T-cell (primary cell): ENCODE results near the gene OVAAL. TPM values are rescaled to one million over a fixed set of nuclear protein-coding genes. Genes with fewer than 3 reads are reported as not detected.

Source experiments
- ATAC-seq, 4 experiments: fragments of 200-7000 bp in 3 of 4; fragments of 150-1000 bp in 1 of 4; cut with Tn5 transposase; replicated peaks in 1 of 4; 1 replicate in 3 of 4; 2 replicates in 1 of 4; pipeline ENCODE4 v1.10.0; 2021; ENCODE audit warnings: moderate library complexity in 3 of 4, mild to moderate bottlenecking in 2 of 4, moderate number of reproducible peaks in 1 of 4
- CTCF ChIA-PET, 2 donors: fragments of 300-600 bp; sonication (Branson Sonifier 250); formaldehyde crosslinking; loops; one replicate each; lab custom pipeline; 2022; ENCODE audit warnings: antibody characterized with exemption in 2 of 2; lab: Charles Lee
- POLR2A ChIA-PET, 2 donors: fragments of 300-600 bp; sonication (Branson Sonifier 250); formaldehyde crosslinking; loops; one replicate each; lab custom pipeline; 2022; ENCODE audit warnings: antibody characterized with exemption in 2 of 2; lab: Charles Lee
- DNase-seq, 35 experiments: peaks; one replicate each; pipeline versions ENCODE4 v3.0.0 to v3.0.0-alpha.2; 2013 to 2023
- H3K27ac ChIP-seq: one replicate; pipeline ENCODE4 v1.5.1; 2013; ENCODE audit warnings: low read length
- H3K27me3 ChIP-seq, 2 experiments: replicated peaks in 1 of 2; 1 replicate in 1 of 2; 2 replicates in 1 of 2; pipeline versions ENCODE4 v1.6.1 to v1.7.0; 2013; ENCODE audit warnings: low read length in 1 of 2, mixed read lengths in 1 of 2; ENCODE audit not compliant: control insufficient read depth in 2 of 2, insufficient read depth in 2 of 2; ENCODE audit errors: extremely low read depth in 1 of 2
- H3K36me3 ChIP-seq, 2 donors: 1 replicate in 1 of 2; 2 replicates in 1 of 2; pipeline versions ENCODE4 v1.6.1 to v1.7.0; 2013; ENCODE audit warnings: low read length in 1 of 2; ENCODE audit not compliant: control insufficient read depth in 2 of 2, insufficient read depth in 1 of 2; ENCODE audit errors: extremely low read depth in 1 of 2
- H3K4me1 ChIP-seq, 2 experiments: 1 replicate in 1 of 2; 2 replicates in 1 of 2; pipeline versions ENCODE4 v1.6.1 to v1.7.0; 2013; ENCODE audit warnings: low read length in 2 of 2, mixed read lengths in 1 of 2; ENCODE audit not compliant: insufficient read depth in 2 of 2, control insufficient read depth in 1 of 2; ENCODE audit errors: extremely low read depth in 1 of 2
- H3K4me3 ChIP-seq, 2 donors: 1 replicate in 1 of 2; 2 replicates in 1 of 2; pipeline versions ENCODE4 v1.5.1 to v1.7.0; 2013; ENCODE audit warnings: mild to moderate bottlenecking in 2 of 2, low read length in 1 of 2, moderate library complexity in 1 of 2; ENCODE audit not compliant: control insufficient read depth in 1 of 2; ENCODE audit errors: extremely low read depth in 1 of 2
- H3K9me3 ChIP-seq: 2 replicates; pipeline ENCODE4 v1.7.0; 2013
- H3K27ac Mint-ChIP-seq, 2 donors: one replicate each; pipeline ENCODE4 v1.8.0; 2020 to 2021; ENCODE audit warnings: mild to moderate bottlenecking in 2 of 2, mixed read lengths in 2 of 2
- H3K27me3 Mint-ChIP-seq, 2 donors: one replicate each; pipeline ENCODE4 v1.8.0; 2021 to 2022; ENCODE audit warnings: mixed read lengths in 2 of 2
- H3K36me3 Mint-ChIP-seq: one replicate; pipeline ENCODE4 v1.8.0; 2021; ENCODE audit warnings: mixed read lengths
- H3K4me1 Mint-ChIP-seq, 3 donors: one replicate each; pipeline ENCODE4 v1.8.0; 2020 to 2022; ENCODE audit warnings: mixed read lengths in 3 of 3, mild to moderate bottlenecking in 1 of 3
- H3K4me3 Mint-ChIP-seq, 3 donors: one replicate each; pipeline ENCODE4 v1.8.0; 2020 to 2022; ENCODE audit warnings: mild to moderate bottlenecking in 3 of 3, mixed read lengths in 3 of 3, moderate library complexity in 3 of 3
- H3K9me3 Mint-ChIP-seq, 3 donors: one replicate each; pipeline ENCODE4 v1.8.0; 2020 to 2022; ENCODE audit warnings: mixed read lengths in 3 of 3
- WGBS: methylation state at CpG from one replicate; pipeline ENCODE4 v1.1.5; 2013; ENCODE audit warnings: missing lambda C conversion rate; ENCODE audit not compliant: insufficient coverage; 5-methylcytosine and 5-hydroxymethylcytosine counted together
- total RNA-seq, 35 experiments: library from RNA in 6 of 35; stranded (reverse) in 6 of 35; fragments of 120-200 nt in 1 of 35; gene quantifications; one replicate each; pipeline versions ENCODE4 v1.2.1 to v1.2.4 and lab custom pipeline; 2013 to 2026

Gene OVAAL
- total RNA-seq, 5 donors from 2014 or later (not counting 1 experiment from before 2014, with no cell fraction given) = not detected

GRCh38 chr1:180521474-180522212 is 37.1 kb upstream of the OVAAL start:
- H3K36me3 ChIP-seq = no peaks in the 10 kb centered on the region
- H3K9me3 Mint-ChIP-seq = no peaks in the 10 kb centered on the region
- POLR2A ChIA-PET = no interaction called here
- no peaks in the 10 kb centered on the region for H3K4me1 ChIP-seq
- H3K4me3 Mint-ChIP-seq = no peak overlapping the region
- WGBS = 81% methylated on average over 3 of the region's 9 CpGs
- H3K4me3 ChIP-seq = no peak overlapping the region
- no peaks in the 10 kb centered on the region for H3K9me3 ChIP-seq
- CTCF ChIA-PET = no interaction called here
- ATAC-seq (no peak), DNase-seq (no peak)
- no peaks in the 10 kb centered on the region for H3K36me3 Mint-ChIP-seq
- H3K4me1 Mint-ChIP-seq = peaks cover 0 to 3% (median 3%) of the 10 kb centered on the region in 3 donors
- H3K27ac ChIP-seq = no peak overlapping the region
- no peaks in the 10 kb centered on the region for H3K27me3 ChIP-seq
- H3K27me3 Mint-ChIP-seq = peaks cover 4 to 6% of the 10 kb centered on the region in 2 donors
- no peak overlapping the region for H3K27ac Mint-ChIP-seq

- DNase-seq (no peak), ATAC-seq (no peak)
- H3K9me3 ChIP-seq = no peaks in the 10 kb centered on the region
- ChIA-PET CTCF (no interaction called here), POLR2A (no interaction called here)
- Mint-ChIP-seq H3K27ac (no peak overlapping the region), H3K36me3 (no peaks in the 10 kb centered on the region), H3K4me1 (peaks cover 0 to 3% (median 3%) of the 10 kb centered on the region in 3 donors), H3K9me3 (no peaks in the 10 kb centered on the region), H3K27me3 (peaks cover 4 to 7% of the 10 kb centered on the region in 2 donors), H3K4me3 (no peak overlapping the region)
- no peaks in the 10 kb centered on the region for H3K27me3 ChIP-seq
- no CpG with 5 or more reads among the region's 7 CpGs for WGBS
- H3K27ac ChIP-seq = no peak overlapping the region
- no peaks in the 10 kb centered on the region for H3K4me1 ChIP-seq
- no peaks in the 10 kb centered on the region for H3K36me3 ChIP-seq
- no peak overlapping the region for H3K4me3 ChIP-seq
Measured at GRCh38 chr1:180522213-180522515, 36.6 kb upstream of the OVAAL start.

GRCh38 chr1:180524160-180524914 is 34.4 kb upstream of the OVAAL start:
- POLR2A ChIA-PET = no interaction called here
- no peak for DNase-seq
- 80% methylated on average over 1 of the region's 7 CpGs for WGBS
- Mint-ChIP-seq H3K4me3 (no peak overlapping the region), H3K36me3 (no peaks in the 10 kb centered on the region), H3K27ac (no peak overlapping the region), H3K9me3 (no peaks in the 10 kb centered on the region), H3K4me1 (peaks cover 0 to 3% (median 3%) of the 10 kb centered on the region in 3 donors), H3K27me3 (peaks cover 4 to 9% of the 10 kb centered on the region in 2 donors)
- Histone ChIP-seq H3K9me3 (no peaks in the 10 kb centered on the region), H3K27ac (no peak overlapping the region), H3K4me3 (no peak overlapping the region), H3K4me1 (no peaks in the 10 kb centered on the region), H3K36me3 (no peaks in the 10 kb centered on the region), H3K27me3 (peaks cover 0 to 3% of the 10 kb centered on the region in 2 experiments)
- ATAC-seq = no peak
- CTCF ChIA-PET = interaction anchor here in 1 of 2 donors (0.9 kb wide), 1 partner anchor 338 kb away, joined by 5 read pairs; no protein-coding TSS in a partner anchor

DNA sequence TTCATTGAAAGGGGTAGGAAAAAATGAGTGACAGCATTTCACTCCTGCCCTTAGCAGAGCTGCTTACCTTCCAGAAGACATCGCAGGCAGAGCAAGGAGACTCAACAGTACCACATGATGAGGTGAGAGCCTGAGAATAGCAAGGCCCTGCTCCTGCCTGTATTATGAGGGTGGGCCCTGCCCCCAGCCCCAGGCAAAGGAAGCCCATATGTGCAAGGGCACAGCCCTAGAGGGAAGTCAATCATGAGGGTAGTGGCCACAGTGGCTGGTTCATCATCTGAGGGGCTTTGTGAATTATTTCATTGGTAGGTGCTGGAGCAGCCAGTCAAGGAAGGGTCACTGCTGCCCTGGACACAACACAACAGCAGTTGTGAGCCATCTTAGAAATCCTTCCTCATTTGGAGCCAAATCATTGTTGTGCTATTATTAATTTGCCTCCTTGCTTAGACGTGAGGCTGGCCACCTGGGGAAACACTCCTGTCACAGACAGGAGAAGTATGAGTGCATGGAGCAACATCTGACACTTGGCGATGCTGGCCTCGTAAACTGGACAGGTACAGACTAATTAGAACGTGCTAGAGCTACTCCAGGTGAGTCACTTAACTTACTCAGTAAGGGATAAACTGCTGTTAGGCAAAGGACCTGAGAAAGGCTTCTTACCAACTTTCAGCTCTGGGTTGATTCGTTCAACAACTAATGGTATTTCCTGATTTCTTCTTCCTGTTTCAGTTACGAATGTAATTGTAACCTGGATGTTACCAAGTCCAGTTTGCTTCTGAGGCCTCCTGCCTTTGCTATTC is 33.6 kb upstream of the OVAAL start:
- no peak for ATAC-seq
- Mint-ChIP-seq H3K27me3 (peaks cover 3 to 4% of the 10 kb centered on the region in 2 donors), H3K27ac (no peak overlapping the region), H3K4me1 (peaks cover 0 to 3% (median 3%) of the 10 kb centered on the region in 3 donors), H3K9me3 (no peaks in the 10 kb centered on the region), H3K4me3 (no peak overlapping the region), H3K36me3 (no peaks in the 10 kb centered on the region)
- POLR2A ChIA-PET = no interaction called here
- H3K27me3 ChIP-seq = peaks cover 0 to 3% of the 10 kb centered on the region in 2 experiments
- no peak overlapping the region for H3K27ac ChIP-seq
- no peaks in the 10 kb centered on the region for H3K36me3 ChIP-seq
- no peak for DNase-seq
- no peak overlapping the region for H3K4me3 ChIP-seq
- no peaks in the 10 kb centered on the region for H3K4me1 ChIP-seq
- H3K9me3 ChIP-seq = no peaks in the 10 kb centered on the region
- CTCF ChIA-PET = interaction anchor here (0.9 to 1.2 kb wide), 3 partner anchors 9 to 337 kb away, joined by 3 to 5 read pairs (median 3); no protein-coding TSS in a partner anchor
- WGBS = 73% methylated on average over 5 of the region's 7 CpGs

GRCh38 chr1:180525715-180526039 is 33.1 kb upstream of the OVAAL start:
- WGBS = 50% methylated on average over 1 of the region's 2 CpGs
- Mint-ChIP-seq H3K36me3 (no peaks in the 10 kb centered on the region), H3K4me1 (peaks cover 0 to 3% (median 3%) of the 10 kb centered on the region in 3 donors), H3K9me3 (no peaks in the 10 kb centered on the region), H3K27me3 (peaks cover under 1 to 3% of the 10 kb centered on the region in 2 donors), H3K4me3 (no peak overlapping the region), H3K27ac (no peak overlapping the region)
- ChIA-PET CTCF (interaction anchor here in 1 of 2 donors (1.0 to 1.2 kb wide), 2 partner anchors 10 to 12 kb away, joined by 3 read pairs; no protein-coding TSS in a partner anchor), POLR2A (interaction anchor here in 1 of 2 donors (0.6 kb wide), 1 partner anchor 647 kb away, joined by 3 read pairs; no protein-coding TSS in a partner anchor)
- Histone ChIP-seq H3K4me1 (no peaks in the 10 kb centered on the region), H3K9me3 (no peaks in the 10 kb centered on the region), H3K27me3 (peaks cover 0 to 3% of the 10 kb centered on the region in 2 experiments), H3K36me3 (no peaks in the 10 kb centered on the region), H3K27ac (no peak overlapping the region), H3K4me3 (no peak overlapping the region)
- no peak for ATAC-seq
- no peak for DNase-seq
